ENCODE data around the gene MUC5B.

Gene MUC5B

GRCh38 chr11:1206391-1207271 lies 16.2 kb upstream of the MUC5B start:
- TF ChIP-seq REST (IDR thresholded peaks at IDR 0.05; ENCODE audit: insufficient read depth in 1 of 2, low read depth in 2 of 2, low read length in 2 of 2) (no peak), SIN3A (IDR thresholded peaks at IDR 0.05; ENCODE audit: borderline replicate concordance, insufficient read depth, low read length) (no peak), POLR2AphosphoS5 (IDR thresholded peaks at IDR 0.05; ENCODE audit: low read depth, low read length) (no peak), FOXP2 (optimal IDR thresholded peaks at IDR 0.05; ENCODE audit: borderline replicate concordance, extremely low read depth, extremely low read length, insufficient read depth) (no peak), TAF1 (IDR thresholded peaks at IDR 0.05; ENCODE audit: borderline replicate concordance, insufficient read depth, low read length) (no peak)

DNA sequence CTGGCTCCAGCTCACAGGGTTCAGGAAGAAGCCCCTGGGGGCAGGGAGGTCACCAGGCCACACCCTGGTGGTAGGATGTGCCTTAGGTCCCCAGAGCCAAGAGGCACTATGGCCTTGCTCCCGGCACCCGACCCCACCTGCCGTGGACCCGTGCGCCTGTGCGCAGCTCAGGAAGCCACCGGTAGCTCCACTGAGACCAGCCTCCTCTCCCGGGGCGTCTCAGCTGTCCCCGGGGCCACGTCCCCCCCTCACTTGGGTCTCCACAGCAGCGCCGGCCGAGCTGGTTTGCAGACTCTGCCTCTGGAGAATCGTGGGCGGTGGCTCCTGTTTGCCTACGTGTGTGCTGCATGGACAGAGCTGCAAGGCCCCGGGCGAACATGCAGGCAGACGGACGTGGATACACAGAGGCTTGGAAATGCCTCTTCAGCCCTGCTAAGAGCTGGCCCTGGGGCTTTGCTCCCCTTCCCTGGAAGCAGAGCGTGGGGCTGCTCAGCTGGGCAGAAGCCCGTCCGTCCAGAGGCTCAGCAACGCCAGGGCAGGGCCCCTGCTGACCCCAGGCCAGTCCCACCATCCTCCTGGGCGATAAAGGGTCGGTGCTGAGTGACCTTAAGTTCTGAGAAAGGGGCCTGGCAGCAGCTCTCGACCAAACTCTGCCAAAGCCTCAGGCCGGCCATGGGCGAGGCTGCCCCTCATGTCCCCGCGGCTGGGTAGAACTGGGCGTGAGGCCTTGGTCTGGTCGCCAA lies 15.3 kb upstream of the MUC5B start:
- TF ChIP-seq TAF1 (IDR thresholded peaks at IDR 0.05; ENCODE audit: borderline replicate concordance, insufficient read depth, low read length) (no peak), SIN3A (IDR thresholded peaks at IDR 0.05; ENCODE audit: borderline replicate concordance, insufficient read depth, low read length) (no peak), FOXP2 (optimal IDR thresholded peaks at IDR 0.05; ENCODE audit: borderline replicate concordance, extremely low read depth, extremely low read length, insufficient read depth) (no peak), POLR2AphosphoS5 (IDR thresholded peaks at IDR 0.05; ENCODE audit: low read depth, low read length) (no peak), REST (IDR thresholded peaks at IDR 0.05; ENCODE audit: insufficient read depth in 1 of 2, low read depth in 2 of 2, low read length in 2 of 2) (no peak)

- no peak for TF ChIP-seq POLR2AphosphoS5 (IDR thresholded peaks at IDR 0.05; ENCODE audit: low read depth, low read length)
- no peak for TF ChIP-seq SIN3A (IDR thresholded peaks at IDR 0.05; ENCODE audit: borderline replicate concordance, insufficient read depth, low read length)
- no peak for TF ChIP-seq TAF1 (IDR thresholded peaks at IDR 0.05; ENCODE audit: borderline replicate concordance, insufficient read depth, low read length)
- TF ChIP-seq REST (IDR thresholded peaks at IDR 0.05; ENCODE audit: insufficient read depth in 1 of 2, low read depth in 2 of 2, low read length in 2 of 2) = no peak
- TF ChIP-seq FOXP2 (optimal IDR thresholded peaks at IDR 0.05; ENCODE audit: borderline replicate concordance, extremely low read depth, extremely low read length, insufficient read depth) = no peak
Measured at GRCh38 chr11:1208144-1208393, 14.8 kb upstream of the MUC5B start.

DNA sequence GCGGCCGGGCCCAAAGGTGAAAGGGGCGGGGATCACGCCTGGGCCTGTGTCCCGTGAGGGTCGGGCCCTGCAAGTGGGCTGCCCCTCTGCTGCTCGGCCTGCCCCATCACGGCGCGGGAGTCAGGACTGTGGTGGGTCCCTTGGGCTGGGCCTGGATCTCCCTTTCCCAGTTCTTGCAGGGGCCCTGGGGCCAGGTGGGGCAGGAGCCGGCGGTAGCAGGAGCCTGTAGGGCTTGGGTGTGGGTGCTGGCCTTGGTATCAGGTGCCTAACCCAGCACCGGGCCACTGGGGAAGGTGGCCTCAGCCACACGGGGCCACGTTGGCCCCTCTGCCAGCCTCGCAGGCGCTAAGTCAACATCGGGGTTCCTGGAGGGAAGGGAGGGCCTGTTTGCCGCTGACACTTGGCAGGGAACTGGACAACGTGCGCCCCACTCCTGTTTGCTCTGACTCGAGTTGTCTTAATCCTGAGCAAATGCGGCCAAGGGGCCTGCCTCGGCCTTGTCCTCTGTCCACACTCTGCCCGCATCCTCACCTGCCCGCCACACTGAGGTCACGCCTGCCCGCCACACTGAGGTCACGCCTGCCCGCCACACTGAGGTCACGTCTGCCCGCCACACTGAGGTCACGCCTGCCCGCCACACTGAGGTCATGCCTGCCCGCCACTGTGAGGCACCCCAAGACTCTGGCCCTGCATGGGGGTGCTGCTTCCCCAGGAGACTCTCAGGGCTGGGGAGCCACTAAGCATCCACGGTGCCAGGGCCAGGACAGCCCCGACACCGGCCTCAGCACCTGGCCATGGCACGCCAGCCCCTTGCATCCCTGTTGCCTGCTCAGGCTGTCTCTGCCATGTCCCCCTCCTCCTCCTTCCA lies 14.2 kb upstream of the MUC5B start:
- TF ChIP-seq SIN3A (IDR thresholded peaks at IDR 0.05; ENCODE audit: borderline replicate concordance, insufficient read depth, low read length) (no peak), TAF1 (IDR thresholded peaks at IDR 0.05; ENCODE audit: borderline replicate concordance, insufficient read depth, low read length) (no peak), FOXP2 (optimal IDR thresholded peaks at IDR 0.05; ENCODE audit: borderline replicate concordance, extremely low read depth, extremely low read length, insufficient read depth) (no peak), REST (IDR thresholded peaks at IDR 0.05; ENCODE audit: insufficient read depth in 1 of 2, low read depth in 2 of 2, low read length in 2 of 2) (no peak), POLR2AphosphoS5 (IDR thresholded peaks at IDR 0.05; ENCODE audit: low read depth, low read length) (no peak)
